GM12891 (cell line): ENCODE measurements around the gene SPACA6.
A peak's percentile ranks its signal among the peaks of the same experiment; 100 is the strongest.

ENCODE experiments used
- DNase-seq: peaks from one replicate; pipeline ENCODE4 v3.0.0; 2011; ENCODE audit warnings: low spot score; ENCODE audit not compliant: insufficient read length
- FAIRE-seq: peaks from 2 replicates; lab custom pipeline; 2011; peaks lifted over from hg19 to GRCh38; lab: Jason Lieb, UNC
- PAX5 ChIP-seq: IDR thresholded peaks from 2 replicates; pipeline ENCODE4 v1.6.1; 2011; ENCODE audit warnings: low read length, moderate library complexity, mild to moderate bottlenecking; ENCODE audit not compliant: insufficient read depth, severe bottlenecking
- POLR2A ChIP-seq: IDR thresholded peaks from 2 replicates; pipeline ENCODE4 v1.6.1; 2011; ENCODE audit warnings: low read depth, low read length, control low read depth
- POLR2AphosphoS5 ChIP-seq: IDR thresholded peaks from 2 replicates; pipeline ENCODE4 v1.6.1; 2011; ENCODE audit warnings: low read depth, low read length, control low read depth
- POU2F2 ChIP-seq: IDR thresholded peaks from 2 replicates; pipeline ENCODE4 v1.6.1; 2011; ENCODE audit warnings: low read depth, mild to moderate bottlenecking, control low read depth, low read length, moderate library complexity
- SPI1 ChIP-seq: IDR thresholded peaks from 2 replicates; pipeline ENCODE4 v1.6.1; 2011; ENCODE audit warnings: low read depth, low read length, control low read depth
- TAF1 ChIP-seq: IDR thresholded peaks from 2 replicates; pipeline ENCODE4 v1.6.1; 2011; ENCODE audit warnings: low read depth, low read length, control low read depth

Gene SPACA6

DNA sequence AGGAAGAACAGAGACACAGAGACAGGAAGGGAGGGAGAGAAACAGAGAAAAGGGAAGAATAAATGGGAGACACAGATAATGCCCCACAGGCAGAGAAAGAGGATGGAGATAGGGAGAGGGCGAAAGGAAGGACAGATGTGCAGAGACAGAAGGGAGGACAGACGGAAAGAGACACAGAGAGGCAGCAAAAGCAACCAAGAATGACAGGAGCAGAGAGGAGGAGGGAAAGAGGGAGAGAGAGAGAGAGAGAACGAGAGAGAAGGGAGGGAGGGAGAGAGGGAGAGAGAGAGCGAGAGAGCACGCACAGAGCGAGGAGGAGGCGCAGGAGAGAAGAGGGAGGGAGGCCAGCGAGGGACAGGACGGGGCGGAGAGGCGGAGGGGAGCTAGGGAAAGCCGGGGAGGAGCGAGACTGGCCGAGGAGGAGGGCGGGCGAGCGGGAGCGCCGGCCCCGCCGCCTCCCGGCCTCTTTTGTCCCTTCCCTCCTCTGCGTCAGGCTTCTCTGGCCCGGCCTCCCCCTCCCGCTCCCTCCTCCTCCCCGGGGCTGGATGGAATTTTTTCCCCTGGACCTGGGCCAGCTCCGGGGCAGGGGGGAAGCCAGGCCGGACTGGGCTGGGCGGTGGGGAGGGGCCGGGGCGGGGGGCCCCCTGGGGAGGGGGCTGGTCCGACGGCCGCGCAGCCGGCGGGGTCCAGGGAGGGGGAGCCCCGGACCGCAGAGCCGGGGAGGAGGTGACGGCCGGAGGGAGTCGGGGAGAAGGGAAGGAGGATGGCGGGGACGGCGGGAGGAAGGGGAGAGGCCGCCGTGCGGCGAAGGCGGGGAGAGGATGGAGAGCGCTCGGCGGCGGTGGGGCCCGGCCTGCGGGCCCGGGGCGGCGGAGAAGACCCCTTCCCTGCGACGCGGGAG lies 4.2 kb upstream of the SPACA6 start:
- DNase-seq (no peak), FAIRE-seq (no peak)

DNA sequence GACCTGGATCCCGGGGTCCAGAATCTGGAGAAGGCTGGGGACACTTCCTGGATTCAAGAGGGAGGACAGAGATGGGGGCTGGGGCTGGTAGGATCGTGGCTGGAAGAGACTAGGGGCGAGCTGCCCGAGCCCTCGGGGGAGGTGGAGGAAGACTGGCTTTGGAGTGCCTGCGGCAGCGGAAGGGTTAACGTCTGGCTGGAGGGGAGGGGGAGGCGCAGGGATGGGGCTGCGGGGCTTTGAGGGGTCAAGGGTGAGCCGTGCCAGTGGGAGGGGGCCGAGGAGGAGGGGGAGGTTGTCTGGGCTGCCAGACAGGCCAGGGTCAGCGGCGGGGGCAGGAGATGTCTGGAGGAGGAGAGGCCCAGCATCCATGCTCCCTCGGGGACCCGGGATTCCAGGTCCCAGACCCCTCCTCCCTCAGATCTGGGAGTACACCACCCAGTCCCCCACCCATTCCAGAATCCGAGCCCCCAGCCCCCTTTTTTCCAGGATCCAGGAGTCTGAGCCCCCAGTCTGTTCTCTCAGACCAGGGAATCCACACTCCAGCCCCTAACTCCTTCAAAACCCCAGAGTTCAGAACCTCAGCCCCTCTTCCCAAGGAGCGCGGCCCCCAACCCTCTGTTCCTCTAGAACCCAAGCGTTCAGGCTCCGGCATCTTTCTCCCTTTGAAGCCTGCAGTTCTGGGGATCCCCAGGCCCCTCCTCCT lies 3.2 kb upstream of the SPACA6 start:
- DNase-seq = no peak
- no peak for FAIRE-seq
- no peak for TF ChIP-seq POU2F2
- TF ChIP-seq POLR2AphosphoS5 = no peak
- no peak for TF ChIP-seq PAX5

More for the DNA sequence above, 4.2 kb upstream of the SPACA6 start:
- TF ChIP-seq POLR2AphosphoS5 = no peak
- TF ChIP-seq SPI1 = no peak
- no peak for TF ChIP-seq POU2F2
- TF ChIP-seq POLR2A = no peak

DNA sequence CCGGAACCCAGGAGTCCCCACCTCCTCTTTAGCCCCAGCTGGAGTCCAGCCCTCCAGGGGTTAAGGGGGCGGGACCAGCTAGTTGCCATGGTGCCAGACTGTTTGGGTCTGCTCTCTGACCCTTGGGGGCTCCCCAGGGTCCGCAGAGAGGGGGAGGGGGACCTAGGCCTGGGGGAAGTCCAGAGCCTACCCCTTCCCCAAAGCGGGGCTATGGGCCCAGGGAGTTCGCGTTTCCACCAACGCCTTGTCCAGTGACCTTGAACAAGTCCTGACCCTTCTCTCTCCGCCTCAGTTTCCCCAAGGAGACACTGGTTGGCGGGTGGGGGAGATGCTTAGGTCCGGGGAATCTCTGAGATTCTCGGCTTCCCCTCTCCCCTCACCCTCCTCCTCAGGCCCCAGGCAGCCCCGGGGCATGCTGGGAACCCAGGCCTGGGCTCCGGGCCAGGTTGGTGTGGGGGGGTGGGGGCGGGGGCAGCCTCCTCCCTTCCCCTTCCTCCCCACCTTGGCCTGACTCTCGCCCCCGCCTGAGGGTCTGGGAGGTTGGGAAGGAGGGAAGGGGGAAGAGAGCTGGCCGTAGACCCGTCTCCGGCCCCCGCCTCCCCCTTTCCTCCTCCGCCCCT lies 2.6 kb upstream of the SPACA6 start:
- FAIRE-seq = no peak
- TF ChIP-seq SPI1 = no peak

DNA sequence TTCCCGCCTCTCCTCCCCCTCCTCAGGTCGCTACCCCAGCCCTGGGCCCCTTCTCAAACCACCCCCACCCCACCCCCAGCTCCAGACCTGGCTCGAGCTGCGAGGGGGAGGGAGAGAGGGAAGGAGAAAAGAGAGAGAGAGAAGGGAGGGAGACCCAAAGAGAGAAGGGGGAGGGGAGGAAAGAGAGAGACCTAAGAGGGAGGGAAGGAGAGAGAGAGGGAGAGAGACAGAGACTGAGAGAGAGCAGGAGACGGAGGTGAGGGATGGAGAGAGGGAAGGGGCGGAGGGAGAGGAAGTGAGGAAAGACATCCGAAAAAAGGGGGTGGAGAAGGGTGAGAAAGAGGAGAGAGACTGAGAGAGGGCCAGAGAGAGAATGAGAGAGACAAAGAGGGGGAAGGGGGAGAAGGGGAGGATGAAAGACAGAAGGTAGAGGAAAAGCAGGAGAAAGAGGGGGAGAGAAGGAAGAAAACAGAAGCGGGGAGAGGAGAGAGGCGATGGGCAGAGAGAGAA lies 2.0 kb upstream of the SPACA6 start:
- no peak for FAIRE-seq
- DNase-seq = no peak

More for the DNA sequence above, 2.6 kb upstream of the SPACA6 start:
- DNase-seq = peak; percentile 66

DNA sequence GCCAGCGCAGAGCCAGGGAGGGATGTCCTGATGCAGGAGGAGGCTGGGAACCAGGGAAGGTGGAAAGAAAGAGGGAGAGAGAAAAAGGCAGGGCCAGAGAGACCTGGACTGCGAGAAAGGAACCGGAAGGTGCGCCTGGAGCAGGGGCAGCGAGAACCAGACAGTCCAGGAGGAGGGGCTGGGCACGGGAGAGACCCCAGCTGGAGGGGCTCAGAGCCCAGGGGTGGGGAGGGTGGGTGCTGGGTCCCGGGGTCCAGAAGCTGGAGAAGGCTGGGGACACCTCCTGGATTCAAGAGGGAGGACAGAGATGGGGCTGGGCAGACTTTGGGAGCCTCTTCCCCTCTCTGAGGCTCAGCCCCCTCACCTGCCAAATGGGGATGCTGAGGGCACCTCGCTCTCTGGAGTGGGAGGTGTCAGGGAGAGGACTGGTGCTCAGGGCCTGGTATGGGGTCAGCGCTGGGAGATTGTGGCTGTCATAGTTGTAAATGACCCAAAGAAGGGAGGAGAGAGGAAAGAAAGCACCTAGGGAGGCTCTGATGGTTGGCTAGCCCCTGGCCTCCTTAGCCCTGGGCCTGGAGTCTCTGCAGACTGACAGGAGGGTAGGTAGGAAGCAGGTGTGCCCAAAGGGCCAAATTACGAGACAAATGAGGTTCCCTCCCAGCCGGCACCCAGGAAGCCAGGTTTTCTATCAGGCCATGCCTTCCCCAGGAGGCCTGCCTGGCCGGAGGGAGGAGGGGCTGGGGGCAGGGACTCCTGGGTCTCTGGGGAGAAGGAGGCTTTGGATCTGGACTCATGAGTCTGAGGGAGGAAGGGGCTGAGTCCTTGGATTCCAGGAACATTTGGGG lies 1.3 kb upstream of the SPACA6 start:
- no peak for TF ChIP-seq TAF1
- no peak for TF ChIP-seq POLR2A
- no peak for TF ChIP-seq PAX5
- no peak for TF ChIP-seq POU2F2
- no peak for TF ChIP-seq SPI1
- TF ChIP-seq POLR2AphosphoS5 = no peak
- FAIRE-seq = no peak
- DNase-seq = no peak

More for the DNA sequence above, 2.0 kb upstream of the SPACA6 start:
- no peak for TF ChIP-seq SPI1

DNA sequence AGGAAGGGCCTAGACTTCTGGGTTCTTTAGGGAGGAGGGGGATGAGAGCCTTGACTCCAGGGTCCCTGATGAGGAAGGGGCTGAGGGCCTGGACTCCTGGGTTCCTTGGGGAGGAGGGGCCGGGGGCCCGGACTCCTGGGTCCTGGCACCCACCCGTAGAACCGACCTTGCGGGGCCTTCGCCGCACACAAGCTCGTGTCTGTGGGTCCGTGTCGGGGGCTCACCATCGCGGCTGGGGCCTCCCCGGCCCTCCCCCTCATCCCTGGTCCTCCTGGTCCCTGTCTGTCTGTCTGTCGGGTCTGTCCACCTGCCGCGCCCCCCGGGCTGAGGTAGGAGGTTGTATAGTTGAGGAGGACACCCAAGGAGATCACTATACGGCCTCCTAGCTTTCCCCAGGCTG lies 662 bp upstream of the SPACA6 start:
- TF ChIP-seq PAX5 (no peak), POU2F2 (no peak), POLR2A (no peak), TAF1 (no peak), POLR2AphosphoS5 (no peak), SPI1 (no peak)
- DNase-seq (no peak), FAIRE-seq (no peak)

DNA sequence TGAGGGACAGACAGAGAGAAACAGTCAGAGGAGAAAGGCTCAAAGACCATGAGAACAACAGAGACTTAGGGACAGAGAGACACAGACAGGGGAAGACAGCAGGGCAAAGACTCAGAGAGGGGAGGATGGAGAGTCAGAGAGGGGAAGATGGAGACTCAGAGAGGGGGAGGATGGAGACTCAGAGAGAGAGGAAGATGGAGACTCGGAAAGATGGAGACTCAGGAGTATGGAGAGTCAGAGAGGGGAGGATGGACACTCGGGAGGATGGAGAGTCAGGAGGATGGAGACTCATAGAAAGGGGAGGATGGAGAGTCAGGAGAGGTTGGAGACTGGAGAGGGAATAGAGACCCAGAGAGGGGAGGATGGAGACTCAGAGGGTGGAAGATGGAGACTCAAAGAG lies 689 bp downstream of the SPACA6 start:
- FAIRE-seq (no peak), DNase-seq (no peak)
- TF ChIP-seq PAX5 (no peak), SPI1 (no peak), POU2F2 (no peak), POLR2A (no peak), POLR2AphosphoS5 (no peak), TAF1 (no peak)

DNA sequence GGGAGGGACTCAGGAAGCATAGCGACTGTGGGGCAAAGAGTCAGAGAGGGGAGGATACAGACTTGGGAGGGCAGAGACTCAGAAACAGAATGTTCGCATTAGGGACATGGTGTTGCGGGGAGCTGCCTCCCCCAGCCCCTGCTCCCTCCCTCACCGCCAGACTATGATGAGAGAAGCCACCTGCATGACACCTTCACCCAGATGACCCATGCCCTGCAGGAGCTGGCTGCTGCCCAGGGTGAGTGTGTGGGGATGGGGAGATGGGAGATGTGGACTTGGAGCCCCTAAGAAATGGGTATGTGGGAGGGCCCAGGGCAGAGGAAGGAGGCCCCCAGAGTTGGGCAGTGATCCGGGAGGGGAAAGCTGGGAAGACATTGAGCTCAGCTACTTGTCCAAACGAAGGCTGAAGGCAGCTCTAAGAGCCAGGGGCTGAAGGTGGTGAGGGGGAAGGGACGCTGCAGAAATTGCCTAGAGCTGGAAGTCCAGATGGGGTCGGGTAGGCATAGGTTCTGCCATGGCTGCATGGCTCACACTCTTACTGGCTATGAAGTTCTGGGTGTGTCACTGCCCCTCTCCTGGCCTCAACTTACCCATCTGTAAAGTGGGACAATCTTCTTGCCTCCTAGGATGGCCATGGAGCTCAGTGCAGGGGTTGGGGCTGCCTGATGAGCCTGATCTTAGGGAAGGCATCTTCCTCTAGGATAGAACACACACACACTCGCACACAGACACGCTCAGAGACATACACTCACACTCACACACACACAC lies 1.4 kb downstream of the SPACA6 start:
- DNase-seq (no peak), FAIRE-seq (no peak)
- TF ChIP-seq PAX5 (no peak), POLR2AphosphoS5 (no peak), POLR2A (no peak), TAF1 (no peak), POU2F2 (no peak)

DNA sequence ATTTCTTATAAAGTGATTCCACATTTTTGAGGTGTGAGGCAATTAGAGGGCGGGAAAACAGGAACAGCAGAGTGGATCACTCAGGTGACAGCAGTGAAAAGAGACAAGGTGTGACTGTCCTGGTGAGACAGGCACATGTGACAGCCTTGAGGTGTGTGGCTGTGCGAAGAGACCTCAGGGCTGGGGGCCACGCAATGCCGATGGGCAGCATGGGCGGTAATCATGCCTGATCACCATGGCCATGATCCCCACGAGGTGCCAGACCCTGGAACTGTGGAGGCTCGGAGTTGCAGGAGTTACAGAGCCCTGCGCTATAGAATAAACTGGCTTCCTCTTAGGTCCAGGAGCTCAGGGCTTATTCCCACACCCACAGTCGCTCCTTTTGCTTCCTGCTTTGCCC lies 2.0 kb downstream of the SPACA6 start:
- no peak for DNase-seq
- no peak for FAIRE-seq
- TF ChIP-seq POLR2AphosphoS5 (no peak), TAF1 (no peak), SPI1 (no peak), POLR2A (no peak), PAX5 (no peak), POU2F2 (no peak)
